NCI-H748 (cell line): ENCODE data around the gene CYP2R1.
"Not testable (repeated sequence)": the region's sequence is repeated elsewhere in the genome, so short reads cannot be mapped to it uniquely, and the experiment has no call there.

Experiments
- DNase-seq: peaks from one replicate; lab custom pipeline; 2025; ENCODE audit not compliant: unreplicated experiment; lab: John Stamatoyannopoulos, UW

CYP2R1 gene

GRCh38 chr11:14894657-14895598 is 2.9 kb upstream of the CYP2R1 start:
- DNase-seq: no peak

DNA sequence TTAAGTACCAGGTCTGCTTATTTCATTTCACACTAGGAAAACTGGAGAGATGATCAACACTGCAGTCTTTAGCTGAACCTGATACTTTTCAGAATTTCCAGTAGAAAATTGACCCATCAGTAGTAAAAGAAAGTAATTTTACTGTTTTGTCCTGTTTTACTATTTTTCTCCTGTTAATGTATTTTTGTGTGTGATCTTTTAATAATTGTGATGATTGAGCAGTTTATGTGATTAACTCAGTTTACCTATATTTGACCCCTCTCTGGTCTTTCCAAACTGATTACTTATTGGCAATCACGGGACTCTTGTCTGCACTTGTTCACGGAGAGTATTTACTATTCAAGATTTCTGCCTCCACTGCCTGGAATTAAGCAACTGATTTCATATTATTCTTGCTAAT is 546 bp upstream of the CYP2R1 start:
- no peak for DNase-seq

DNA sequence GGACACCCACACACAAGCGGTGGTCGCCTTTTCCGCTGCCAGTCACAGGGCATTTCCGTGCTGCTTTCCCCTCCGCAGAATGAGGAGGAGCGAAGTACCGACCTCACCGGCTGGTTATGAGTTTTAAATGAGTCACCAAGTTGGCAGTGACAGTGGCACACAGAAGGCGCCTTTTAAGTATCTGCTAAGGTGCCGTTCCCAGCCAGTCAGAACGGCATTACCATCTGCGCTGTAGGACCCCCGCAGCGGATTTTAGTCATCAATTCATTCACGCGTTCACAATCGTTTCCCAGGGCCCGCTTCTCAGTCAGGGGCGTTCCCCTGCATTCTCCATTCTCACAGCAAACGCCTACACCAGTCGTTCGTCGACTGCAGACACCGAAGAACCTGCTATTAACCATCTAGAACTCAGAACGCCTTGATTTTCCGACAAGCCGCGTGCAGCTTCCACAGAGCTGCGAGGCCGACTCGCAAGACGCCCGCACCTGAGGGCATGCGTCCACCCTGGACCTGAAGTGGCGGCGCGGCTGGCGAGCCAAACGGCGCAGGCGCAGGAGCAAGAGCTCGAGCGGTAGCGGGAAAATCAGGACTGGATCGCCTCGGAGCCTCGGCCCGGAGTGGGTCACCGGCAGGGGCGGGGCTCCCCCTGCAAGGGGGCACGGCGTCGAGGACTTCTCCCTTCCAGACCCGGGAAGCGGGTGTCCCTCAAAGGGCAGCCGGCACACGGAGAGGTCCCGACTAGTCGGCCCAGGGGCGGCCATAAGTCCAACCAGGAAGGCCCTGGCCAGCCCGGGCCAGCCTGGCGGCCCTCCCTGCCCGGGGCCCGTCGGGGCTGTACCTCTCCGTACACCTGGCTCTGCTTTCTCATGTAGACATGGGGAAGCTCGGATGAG is 642 bp downstream of the CYP2R1 start:
- DNase-seq: peak; percentile 82

DNA sequence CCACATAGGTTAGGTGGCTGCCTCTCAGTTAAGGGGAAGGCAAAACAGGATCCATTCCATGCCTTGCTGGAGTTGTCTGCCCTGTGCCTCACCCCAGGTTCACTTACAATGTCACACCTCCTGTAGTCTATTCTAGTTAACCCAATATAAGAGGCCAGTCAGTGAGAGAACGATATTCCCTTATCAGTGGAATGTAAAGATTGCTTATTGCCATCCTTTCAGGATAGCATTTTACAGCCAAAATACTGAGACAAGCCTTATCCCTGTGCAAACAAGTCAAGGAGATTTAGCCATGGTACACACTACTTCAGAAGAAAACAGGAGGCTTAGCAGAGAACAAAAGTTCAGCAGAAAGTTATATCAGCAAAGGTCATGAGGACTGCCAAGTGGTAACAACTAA is 5.5 kb downstream of the CYP2R1 start:
- DNase-seq: no peak

DNA sequence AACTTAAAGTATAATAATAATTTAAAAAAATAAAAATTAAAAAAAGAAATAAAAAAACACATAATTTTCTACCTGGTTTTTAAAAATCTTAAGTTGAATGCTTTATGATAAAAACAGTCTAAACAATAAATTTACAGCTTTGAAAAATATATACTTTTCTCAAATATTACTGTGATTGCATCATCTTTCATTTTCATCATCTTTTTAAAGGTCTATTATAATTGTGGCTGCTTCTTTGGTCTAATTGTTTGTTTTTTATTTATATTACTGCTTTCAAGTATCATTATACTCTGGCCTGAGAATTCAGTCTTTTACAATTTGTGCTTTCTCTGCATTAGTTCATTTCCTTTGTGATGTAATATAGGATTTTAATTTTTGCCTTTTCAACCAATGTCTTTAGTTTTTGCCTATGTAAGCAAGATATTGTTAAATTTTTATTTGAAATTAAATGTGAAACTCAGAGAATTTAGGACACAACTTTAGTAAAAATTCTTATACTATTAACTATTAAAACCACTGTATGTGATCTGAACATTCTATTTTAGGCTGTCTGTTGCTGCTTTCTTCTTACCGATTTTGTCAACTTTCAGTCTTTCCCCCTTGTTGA is 7.3 kb downstream of the CYP2R1 start:
- DNase-seq: no peak

GRCh38 chr11:14883683-14884082 is 8.3 kb downstream of the CYP2R1 start:
- DNase-seq: not testable (repeated sequence)

DNA sequence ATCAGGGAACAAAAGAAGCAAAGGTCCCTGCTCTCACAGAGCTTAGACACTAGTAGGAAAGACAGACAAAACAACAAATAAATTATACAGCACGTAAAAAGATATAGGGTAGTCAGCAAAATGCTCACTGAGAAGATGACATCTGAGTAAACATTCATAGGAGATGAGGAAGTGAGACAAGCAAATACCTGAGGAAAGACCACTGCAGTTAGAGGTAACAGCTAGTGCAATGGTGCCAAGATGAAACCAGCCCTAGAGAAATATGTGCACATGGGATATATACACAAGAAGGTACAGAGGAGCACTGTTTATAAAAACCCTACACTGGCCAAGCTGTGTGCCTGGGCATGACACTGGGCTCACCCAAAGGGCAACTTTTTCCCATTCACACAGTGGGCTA is 9.8 kb downstream of the CYP2R1 start:
- DNase-seq: no peak

GRCh38 chr11:14881576-14882193 is 10.3 kb downstream of the CYP2R1 start:
- DNase-seq: no peak

- DNase-seq: no peak
Observed at GRCh38 chr11:14875163-14875562, 16.9 kb downstream of the CYP2R1 start.

- no peak for DNase-seq
Observed at GRCh38 chr11:14873632-14874031, 18.4 kb downstream of the CYP2R1 start.

DNA sequence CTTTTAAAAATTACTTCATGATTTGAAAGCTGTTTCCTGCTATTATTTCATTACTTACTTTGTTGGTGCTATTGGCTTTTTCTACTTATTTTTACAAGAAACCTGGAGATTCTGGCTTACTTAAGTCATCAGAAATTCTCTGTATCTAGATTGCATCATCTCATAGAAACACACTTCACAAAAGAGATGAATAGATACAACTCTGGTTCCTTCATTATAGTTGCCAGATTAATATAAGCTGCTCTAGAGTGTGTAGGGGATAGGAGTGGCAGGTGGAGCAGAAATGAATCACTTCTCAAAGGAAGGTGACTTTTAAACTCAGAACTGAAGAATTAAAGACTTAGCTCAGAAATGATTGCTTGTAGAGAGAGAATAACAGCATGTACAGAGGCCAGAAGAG is 20.0 kb downstream of the CYP2R1 start:
- DNase-seq: no peak

DNA sequence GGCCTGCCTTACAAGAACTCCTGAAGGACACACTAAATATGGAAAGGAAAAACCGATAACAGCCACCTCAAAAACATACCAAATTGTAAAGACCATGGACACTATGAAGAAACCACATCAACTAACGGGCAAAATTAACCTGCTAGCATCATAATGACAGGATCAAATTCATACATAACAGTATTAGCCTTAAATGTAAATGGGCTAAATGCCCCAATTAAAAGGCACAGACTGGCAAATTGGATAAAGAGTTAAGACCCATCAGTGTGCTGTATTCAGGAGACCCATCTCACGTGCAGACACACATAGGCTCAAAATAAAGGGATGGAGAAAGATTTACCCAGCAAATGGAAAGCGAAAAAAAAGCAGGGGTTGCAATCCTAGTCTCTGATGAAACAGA is 28.3 kb downstream of the CYP2R1 start:
- DNase-seq: not testable (repeated sequence)

- peak; percentile 10 for DNase-seq
Observed at GRCh38 chr11:14861680-14862079, 30.4 kb downstream of the CYP2R1 start.

DNA sequence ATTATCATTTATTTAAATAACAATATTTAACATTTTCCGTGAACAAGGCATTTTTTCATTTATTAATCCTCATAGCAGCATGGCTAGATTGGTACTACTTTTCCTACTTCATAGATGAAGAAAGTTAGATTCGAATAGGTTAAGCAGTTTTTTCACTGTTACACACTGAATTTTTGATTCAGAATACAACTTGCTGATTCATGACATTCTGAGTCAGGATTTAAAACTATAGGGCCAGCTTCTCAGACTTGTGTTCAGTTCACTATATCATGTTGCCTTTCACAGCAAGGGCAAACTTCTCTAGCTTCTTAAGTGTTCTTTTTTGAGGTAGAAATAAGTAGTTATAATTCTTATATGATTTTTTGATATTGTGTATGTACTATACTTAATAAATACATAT is 31.5 kb downstream of the CYP2R1 start:
- no peak for DNase-seq

DNA sequence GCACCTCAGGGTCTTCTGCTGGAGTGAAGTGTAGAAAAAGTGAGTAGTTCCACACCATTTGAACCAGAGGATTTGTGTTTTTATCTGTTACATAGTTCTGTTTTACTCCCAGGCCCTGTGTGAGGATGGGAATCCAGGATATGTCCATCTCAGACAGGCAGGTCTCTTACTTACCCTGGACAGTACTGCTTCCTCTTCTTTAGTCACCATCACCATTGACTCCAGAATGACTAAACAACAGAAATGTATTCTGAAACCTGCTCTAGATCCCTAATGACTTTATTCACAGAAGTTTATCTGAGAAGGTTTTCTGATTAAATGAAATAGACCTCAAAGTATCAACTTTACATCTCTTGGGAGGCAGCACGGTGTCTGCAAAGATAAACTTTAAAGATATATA is 33.6 kb downstream of the CYP2R1 start:
- no peak for DNase-seq

DNA sequence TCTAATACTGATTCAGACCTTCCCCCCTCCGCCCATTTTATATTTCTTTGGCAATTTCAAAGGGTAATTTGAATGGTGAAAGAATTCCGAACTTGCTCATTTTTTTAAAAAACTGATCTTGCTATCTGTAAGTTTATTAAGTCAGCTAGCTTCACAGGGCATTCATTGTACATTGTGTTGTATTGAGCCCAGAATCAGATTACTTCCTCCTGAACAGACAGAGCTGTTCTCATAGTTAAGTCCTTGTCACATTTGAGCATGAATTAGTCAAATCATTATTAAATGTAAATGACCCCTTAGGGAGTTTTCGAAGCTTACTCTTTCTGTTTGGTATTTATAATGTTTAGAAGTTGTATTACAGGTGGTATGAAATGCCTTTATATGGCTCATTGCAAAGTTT is 34.4 kb downstream of the CYP2R1 start:
- no peak for DNase-seq

- DNase-seq: no peak
Observed at GRCh38 chr11:14855890-14856289, 36.1 kb downstream of the CYP2R1 start.

DNA sequence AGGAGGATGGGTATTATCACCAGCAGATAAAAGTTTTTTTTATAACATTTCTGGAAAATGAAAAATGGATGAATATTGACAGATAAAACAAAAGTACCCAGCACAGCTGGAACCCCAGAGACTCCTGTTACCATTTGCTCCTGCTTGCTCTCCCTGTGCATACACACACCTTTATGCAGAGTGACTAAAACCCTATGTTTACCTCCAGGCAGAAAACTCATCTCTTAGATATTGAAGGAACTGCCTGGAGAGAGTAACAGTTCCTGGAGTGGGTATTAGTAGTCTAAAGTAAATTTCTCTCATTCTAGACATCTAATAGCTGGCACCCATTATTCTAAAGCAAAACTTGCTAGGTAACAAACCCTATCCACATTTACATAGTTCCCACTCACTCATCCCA is 38.0 kb downstream of the CYP2R1 start:
- no peak for DNase-seq

DNA sequence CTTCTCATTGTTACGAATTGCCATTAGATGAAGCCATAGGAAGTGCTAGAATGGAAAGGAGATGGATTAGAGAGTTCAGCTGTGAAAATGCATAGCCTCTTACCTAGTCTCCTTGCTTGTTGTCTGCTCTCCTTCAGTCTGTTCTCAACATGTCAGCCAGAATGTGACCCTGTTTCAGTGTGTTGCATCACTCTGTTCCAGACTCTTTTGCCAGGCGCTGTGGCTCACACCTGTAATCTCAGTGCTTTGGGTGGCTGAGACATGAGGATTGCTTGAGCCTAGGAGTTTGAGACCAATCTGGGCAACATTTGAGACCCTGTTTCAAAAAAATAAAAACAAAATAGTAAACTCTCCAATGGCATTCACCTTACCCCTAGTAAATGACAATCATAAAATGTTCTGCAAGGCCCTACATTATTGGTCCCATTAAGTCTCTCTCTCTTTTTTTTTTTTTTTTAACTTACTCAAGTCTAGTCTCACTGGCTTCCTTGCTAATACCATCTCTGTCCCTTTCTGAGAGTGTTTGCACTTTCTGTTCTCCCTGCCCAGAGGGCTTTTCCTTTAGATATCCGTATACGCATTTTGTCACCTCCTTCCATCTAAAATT is 39.4 kb downstream of the CYP2R1 start:
- no peak for DNase-seq

GRCh38 chr11:14842002-14842401 is 50.0 kb downstream of the CYP2R1 start:
- no peak for DNase-seq
